ENCODE results near the gene PRKCQ.

Gene PRKCQ

DNA sequence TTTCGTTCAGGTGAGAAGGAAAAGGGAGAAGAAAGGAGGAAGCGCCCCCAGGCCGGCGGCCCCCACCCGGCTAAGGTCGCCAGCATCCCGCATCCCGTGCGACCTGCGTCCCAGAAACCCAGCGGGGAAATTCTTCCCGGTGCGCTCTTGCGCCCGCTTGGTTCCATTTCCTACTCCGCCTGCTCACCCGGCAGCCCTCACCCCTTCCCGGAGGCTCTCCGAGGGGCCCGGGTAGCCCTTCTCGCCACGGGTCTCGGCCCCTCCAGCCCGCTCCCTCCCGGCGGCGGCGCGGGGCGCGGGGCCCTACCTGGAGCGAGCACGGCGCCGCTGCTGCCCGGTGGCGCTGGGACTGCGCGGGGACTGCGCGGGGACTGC is at the start of gene PRKCQ:
PRKCQ (minus strand) TSS at position 373 of the 375 bp plus-strand sequence. CDS start 65,141 bp downstream, outside the sequence.
- no peak for DNase-seq (ENCODE audit: low spot score)

DNA sequence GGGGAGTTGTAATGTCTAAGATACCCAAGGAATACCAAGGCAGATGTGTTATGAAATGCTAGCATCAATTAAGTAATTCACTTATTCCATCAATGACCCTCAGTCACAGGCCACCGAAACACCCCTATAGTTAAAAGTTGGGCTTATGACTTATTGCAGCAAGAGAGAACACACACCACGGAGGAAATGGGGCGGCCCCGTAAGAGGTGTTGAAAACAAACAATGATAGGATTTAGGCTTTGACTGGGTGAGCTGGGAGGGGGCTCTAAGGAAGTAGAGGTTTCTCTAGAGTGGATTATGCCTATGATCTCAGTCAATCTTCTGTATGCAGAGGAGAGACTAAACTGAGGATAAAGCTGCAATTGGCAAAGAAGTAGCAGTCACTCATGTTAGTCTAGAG is 45.4 kb upstream of the PRKCQ start:
- no peak for DNase-seq (ENCODE audit: low spot score)

DNA sequence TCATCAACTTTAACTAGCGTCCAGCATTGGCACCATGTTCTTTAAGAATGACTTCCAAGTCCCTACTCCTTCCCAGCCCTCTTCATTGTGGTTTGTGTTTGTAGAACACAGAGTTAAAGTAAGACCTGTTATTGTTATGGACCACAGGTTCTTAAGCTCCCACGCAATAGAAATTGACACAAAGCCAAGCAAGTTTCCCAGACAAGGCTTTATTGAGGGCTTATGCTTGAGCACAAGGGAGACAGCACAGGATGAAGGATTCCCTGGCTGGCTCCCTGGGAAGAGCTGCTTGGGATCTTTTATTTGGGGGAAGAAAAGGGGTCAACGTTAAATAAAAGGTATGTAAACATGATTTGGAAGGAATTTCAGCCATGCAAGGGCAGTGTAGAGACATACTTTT is 44.3 kb upstream of the PRKCQ start:
- no peak for DNase-seq (ENCODE audit: low spot score)

DNA sequence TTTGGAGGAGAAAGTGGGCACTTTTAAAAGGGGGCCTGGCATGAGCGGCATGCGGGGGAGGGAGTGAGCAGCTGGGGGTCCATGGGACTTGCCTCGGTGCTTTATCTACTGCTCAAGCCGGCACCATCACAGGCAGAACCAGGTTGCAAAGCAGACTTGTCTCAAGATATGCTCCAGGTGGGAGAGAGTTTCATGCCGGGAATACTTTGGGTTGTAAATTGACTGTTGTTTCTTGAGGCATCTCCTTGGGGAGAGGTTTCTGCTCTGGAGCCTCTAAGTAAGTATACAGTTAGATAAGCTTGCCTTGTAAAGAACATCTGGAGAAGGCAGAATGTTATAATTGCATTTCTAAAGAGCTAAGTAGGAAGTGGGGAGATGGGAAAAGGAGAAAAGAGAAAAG is 42.8 kb upstream of the PRKCQ start:
- DNase-seq (ENCODE audit: low spot score): no peak

DNA sequence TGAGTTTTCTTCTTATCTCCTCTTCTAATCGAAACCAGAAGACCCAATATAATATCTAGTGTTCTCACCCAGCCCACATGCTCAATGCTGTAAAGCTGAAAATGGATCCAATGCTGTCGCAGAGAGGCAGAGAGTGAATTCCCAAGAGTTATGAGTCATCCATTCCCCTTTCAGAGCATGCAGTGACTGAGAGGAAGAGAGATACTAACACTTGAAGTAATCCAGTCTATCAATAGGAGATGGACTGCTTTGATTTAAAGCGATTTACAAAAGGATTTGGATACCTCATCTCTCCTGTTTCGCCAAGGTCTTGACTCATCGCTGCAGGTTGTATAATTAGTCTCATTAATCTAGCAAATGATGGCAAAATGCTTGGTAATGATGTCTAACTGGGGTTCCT is 41.5 kb upstream of the PRKCQ start:
- no peak for DNase-seq (ENCODE audit: low spot score)

DNA sequence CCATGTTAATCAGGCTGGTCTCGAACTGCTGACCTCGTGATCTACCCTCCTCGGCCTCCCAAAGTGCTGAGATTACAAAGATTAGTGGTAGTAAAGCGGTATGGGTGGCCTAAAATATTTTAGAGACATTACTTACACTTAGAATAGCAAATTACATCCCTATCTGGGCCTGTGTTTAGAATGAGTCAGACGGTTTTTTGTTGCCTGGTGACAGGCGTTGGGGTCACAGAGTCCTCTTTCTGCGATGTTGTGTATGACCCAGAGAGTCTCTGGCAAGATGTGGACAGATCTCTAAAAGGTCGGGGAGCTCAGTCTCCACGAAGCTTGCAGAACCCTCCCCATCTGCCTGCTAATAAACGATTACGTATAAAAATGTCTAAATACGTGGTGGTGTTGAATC is 39.6 kb upstream of the PRKCQ start:
- no peak for DNase-seq (ENCODE audit: low spot score)

DNA sequence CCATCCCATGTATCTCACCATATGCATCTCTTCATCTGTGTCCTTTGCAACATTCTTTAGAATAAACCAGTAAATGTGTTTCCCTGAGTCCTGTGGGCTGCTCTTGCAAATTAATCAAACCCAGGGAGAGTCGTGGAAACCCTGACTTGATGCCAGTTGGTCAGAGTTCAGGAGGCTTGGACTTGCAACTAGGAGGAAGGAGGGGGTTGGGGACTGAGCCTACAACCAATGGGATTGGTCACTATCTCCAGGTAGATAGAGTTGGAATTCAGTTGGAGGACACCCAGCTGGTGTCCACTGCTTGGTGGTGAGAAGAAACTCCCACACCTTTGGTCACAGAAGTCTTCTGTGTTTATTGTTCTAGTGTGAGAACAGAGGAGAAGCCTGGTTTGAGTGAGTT is 38.3 kb upstream of the PRKCQ start:
- no peak for DNase-seq (ENCODE audit: low spot score)

DNA sequence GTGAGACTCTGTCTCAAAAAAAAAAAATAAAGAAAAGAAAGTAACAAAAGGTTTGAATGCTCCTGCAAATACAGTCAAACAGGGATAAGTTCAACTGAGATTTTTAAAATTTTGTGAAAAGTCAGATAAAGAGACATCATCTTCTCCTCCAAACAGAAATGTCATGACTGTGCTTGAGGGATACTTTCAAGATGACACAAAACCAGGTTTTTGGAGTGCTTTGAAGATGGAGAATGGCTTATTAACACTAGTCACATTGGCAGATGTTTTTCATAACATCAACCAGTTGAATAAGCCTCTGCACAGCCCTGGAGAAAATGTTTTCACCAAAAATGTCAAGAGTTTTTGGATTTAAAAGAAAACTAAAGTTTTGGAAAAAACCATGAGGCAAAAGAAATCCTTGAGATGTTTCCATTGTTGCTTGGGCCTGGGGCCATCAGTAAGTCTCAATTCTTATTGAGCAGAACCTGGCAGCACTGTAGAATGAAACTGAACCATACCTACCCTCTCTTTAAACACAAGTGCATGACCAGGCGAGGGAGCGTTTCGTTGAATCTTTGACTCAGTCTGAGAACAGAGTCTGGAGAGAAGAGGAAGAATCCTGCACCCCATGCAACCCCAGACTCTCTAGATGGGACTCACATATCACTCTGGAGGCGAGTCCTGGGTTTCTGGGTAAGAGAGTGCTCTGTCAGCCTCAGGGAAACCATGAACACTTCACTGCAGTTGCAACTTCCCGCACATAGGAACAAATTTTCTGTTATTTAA is 37.4 kb upstream of the PRKCQ start:
- no peak for DNase-seq (ENCODE audit: low spot score)

DNA sequence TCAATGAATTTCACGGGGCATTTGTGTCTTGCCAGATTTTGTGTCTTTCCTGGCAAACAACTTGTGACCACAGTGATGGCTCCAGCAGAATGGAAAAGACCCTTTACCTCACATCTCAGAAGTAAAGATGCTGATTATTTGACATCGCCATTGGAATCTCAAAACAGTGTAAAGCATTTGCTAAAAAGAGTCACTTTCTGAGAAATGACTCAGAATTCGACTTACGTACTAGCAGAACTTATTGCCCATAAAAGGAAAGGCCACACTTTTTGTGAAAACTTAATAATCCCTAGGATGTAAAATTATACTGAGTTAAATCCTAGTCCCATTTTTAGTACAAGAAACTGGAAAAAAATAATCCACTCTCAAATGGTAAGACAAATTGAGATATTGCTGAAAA is 35.9 kb upstream of the PRKCQ start:
- no peak for DNase-seq (ENCODE audit: low spot score)

DNA sequence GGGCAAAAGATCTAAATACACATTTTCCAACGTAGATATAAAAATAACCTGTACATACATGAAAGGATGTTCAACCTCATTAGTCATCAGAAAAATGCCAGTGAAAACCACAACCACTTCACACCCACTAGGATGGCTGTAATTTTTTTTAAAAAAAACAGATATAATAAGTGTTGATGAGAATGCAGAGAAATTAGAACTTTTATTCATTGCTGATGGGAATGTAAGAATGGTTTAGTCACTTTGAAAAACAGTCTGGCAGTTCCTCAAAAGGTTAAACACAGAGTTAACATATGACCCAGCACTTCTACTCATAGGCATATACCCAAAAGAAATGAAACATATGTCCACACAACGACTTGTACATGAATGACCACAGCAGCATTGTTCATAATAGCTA is 32.3 kb upstream of the PRKCQ start:
- no peak for DNase-seq (ENCODE audit: low spot score)

DNA sequence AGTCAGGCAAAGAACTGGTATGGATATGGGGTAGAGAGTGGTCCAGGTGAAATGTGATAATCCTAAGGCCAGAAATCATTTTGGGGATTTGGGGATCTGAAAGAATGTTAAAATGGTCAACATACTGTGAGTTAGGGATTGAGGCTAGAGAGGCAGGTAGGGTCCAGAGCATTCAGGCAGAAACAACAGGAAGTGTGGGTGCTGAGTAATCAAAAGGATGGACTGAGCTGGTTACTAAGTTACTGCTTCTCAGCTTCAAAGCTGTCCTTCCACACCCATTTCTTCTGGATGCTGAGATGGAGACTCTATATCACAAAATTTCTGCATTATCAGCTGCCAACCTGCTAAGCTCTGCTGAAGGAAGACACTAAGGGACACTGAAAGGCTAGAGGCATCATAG is 30.6 kb upstream of the PRKCQ start:
- no peak for DNase-seq (ENCODE audit: low spot score)

DNA sequence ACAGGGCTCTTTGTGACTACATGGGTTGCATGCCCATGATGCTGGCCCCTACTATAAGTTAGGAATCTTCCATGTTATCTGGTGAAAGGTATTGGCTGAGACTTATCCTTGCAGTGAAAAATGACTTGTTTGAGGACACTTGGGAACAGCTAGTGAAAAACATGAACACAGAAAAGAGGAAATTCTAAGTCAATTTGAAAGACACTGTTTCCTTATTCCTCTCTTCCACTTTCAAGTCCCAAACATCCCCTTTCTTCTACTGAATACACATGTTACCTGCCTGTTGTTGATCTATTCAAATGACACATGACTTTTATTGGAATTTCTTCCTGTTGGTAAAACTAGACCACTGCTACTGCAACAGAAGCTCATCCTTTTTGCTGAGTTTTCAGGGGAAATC is 29.5 kb upstream of the PRKCQ start:
- DNase-seq (ENCODE audit: low spot score): no peak

DNA sequence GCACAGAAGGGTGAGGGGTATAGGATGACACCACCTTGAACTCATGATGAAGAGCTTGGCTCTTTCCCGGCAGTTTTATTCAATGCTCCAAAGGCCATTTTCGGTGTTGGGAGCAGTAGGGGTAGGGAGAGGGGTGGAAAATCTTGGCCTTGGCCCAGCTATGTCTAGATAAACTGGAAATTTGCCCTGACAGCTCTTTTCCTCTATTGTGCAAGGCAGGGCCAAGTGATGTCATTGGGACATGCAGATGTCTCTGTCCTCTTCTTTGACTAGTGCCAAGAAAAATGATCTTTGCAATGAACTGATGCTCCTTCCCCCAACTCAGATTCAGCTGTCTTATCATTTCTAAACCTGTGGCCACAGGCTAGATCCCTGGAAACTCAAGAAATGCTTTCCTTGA is 27.7 kb upstream of the PRKCQ start:
- DNase-seq (ENCODE audit: low spot score): no peak

DNA sequence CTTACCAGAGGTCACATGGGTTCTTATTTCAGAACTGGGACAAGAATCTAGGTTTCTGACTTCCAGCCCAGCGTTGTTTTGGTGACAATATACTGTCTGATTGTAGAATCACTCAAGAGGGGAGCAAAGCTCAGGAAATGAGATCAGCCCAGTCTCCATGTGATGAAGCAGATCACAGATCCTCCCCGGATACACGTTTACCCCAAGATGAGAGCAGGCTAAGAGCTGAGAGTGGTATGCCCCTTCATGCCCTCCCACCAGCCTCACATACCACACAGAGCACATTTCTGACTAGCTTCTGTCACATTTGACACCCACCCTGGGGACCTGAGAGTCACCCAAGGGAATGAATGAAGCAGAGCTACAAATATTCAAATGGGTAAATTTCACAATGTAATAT is 27.1 kb upstream of the PRKCQ start:
- DNase-seq (ENCODE audit: low spot score): no peak

DNA sequence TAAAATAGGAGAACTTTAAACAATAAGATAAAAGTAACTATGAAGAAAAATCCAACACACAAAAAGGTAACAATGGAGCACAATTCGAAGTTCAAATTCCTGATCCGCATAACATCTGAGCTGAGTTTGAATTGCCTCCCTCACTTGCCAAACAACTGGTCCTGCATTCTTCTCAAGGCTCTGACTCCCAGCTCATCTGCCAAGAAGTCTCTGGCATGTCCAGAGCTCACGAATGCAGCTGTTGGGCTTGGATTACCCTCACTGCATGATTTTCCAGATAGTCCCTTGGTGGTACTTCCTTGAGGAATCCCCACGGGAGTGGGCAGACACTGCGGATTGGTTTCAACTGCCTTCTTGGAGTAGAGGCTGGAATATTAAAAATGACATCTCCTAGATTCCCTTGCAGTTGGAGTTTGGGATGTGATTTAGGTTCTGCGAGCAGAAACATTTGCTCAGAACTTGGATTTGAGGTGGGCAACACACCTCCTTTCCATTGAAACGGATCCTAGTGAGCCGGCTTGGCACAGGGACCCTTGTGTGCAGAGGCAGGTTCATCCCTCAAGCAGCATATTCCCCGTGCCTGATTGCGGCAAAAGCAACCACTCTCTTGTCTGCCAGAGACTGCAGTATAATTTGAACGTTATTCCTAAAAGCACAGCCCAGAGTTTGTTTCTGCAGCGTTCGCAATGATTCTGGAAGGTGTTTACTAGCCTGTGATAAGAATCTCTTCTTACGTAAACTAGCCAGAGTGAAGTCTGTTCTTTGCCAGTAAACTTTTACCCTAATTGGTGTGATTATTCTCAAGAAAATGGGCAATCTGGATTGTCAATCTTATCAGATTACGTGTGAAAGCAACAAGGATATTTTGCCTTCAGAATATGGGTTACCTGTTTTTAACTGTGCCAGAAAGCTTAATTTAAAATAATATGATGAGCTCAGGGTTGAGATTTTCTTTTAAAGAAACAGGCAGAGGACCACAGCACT is 23.4 kb upstream of the PRKCQ start:
- DNase-seq (ENCODE audit: low spot score): no peak

DNA sequence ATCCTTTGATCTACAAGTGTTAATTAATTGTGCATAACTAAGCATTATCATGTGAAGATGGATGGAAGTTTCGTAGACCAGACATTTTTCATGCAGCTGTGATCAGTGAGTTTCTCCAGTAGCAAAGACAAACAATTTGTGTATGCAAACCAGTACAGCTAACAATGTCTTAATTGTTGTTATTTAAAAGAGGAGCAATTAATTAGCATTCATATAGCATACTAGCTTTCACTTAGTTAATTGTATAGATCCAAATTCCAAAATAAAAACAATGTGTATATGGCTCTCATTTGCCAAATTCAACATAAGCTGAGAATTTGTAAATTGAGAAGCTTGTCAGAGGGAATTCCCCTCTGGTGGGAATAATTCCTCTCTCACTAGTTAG is 22.6 kb upstream of the PRKCQ start:
- DNase-seq (ENCODE audit: low spot score): no peak

DNA sequence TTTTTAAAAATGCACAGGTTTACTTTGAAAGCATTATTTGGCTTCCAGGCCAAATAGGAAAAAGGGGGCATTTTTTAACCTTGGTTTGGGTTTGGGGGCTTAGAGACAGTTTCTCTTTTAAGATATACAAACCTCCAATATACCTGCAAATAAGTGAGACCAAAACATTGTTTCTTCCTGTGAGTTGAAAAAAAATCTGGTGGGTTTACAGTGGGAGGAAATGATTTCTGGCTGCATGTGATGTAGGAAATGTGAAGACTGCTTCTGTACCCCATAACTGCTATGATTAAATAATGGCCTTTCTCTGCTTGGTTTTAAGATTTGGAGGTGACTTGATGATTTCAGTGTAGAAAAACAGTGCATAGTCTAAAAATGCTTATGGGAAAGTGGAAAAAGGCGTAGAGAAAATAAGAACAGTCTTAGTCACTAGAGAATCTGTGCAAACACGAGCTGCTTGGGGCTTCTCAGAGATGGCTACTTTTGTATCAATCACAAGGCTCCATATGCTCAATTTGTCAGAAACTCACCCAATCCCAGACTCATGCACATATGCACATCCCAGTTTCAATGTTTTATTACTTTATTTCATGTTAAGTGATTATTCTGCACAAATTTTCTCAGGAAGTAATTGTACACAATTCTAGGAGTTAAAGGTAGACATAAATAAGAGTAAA is 22.1 kb upstream of the PRKCQ start:
- no peak for DNase-seq (ENCODE audit: low spot score)

DNA sequence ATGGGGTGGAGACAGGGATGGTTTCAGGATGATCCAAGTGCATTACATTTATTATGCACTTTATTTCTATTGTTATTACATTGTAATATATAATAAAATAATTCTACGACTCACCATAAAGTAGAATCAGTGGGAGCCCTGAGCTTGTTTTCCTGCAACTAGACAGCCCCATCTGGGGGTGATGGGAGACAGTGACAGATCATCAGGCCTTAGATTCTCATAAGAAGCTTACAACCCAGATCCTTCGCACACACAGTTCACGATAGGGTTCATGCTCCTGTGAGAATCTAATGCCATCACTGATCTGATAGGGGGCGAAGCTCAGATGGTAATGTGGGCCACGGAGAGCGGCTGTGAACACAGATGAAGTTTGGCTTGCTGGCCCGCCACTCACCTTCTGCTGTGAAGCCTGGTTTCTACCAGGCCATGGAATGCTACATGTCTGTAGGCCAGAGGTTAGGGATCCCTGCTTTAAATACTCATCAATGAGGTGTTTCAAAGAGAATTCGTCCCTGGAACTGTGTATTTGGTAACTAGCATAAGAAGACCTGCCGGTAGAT is 21.2 kb upstream of the PRKCQ start:
- no peak for DNase-seq (ENCODE audit: low spot score)

DNA sequence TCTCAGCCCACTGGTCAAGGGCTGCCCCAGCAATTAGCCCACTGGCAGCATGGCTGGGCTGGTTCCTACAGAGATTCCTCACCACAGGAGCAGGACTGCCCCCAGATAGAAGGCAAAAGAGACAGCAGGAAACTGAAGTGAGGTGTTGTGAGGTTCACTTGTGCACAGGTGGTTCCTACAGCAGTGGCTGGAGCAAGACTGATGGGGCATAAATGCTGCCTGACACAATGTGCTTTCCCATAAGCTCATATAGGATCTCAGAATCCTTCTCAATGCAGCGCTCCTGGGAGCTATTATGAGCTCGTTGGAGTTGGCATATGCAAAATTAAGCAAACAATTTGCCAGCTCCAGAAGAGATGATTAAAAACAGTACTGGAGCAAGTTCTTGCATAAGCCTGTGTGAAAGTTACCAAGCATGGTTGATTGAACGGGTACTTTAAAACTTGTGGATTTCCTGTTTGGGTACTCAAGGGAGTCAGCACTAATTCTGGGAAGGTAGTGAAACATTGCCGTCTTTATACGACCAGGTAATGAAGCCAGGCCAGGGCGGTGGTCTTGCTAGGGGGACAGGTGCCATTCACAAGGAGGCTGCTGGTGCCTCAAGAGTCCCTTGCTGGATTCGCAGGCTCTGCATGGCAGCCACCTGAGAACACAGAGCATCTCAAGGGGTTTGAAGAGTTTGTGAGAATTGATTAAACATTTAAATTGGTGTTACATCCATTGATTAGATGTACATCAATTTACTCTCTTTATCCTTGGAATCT is 20.3 kb upstream of the PRKCQ start:
- no peak for DNase-seq (ENCODE audit: low spot score)

DNA sequence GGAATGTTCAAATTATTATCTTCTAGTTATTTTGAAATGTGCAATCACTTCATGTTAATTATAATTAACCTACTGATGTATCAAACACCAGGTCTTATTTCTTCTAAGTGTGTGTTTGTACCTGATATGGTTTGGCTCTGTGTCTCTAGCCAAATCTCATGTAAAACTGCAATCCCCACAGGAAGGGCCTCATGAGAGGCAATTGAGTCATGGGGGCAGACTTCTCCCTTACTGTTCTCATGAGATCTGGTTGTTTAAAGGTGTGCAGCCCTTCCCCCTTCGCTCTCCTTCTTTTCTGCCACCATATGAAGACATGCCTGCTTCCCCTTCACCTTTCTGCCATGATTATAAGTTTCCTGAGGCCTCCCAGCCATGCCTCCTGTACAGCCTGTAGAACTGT is 18.6 kb upstream of the PRKCQ start:
- DNase-seq (ENCODE audit: low spot score): no peak

DNA sequence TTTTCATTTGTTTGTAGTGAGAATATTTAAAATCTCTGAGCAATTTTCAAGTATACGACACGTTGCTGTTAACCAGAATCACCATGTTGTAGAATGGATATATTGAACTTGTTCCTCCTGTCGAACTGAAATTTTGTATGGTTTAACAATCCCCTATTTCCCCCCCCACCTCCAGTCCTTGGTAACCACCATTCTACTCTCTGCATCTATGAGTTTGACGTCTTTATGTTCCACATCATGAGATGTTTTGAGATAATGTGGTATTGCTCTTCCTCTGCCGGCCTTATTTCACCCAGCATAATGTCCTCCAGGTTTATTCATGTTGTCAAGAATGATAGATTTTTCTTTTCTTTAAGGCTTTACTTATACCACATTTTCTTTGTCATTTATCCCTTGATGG is 17.4 kb upstream of the PRKCQ start:
- no peak for DNase-seq (ENCODE audit: low spot score)

DNA sequence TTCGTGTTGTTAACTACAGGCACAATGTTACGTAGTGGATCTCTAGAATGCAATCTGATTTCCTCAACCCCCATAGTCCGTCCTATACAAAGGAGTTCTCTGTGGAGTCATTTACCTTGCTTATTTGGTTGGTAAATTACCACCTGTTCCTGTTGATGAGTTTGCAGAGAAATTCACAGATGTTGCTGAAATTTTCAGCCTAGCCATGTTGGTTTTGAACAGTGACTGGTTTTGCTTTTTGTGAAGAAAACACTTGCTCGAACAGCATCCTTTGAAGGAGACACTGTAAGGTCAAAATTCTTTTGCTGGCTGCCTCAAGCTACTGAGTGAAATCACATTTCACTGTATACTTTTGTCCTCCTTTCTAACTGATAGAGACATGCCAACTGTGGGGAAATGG is 15.4 kb upstream of the PRKCQ start:
- no peak for DNase-seq (ENCODE audit: low spot score)
